AG04449 (cell line): ENCODE measurements around the gene ZNF185.

ENCODE experiments used
- CTCF ChIA-PET: fragments of 350-600 bp; formaldehyde crosslinking; extraction: SDS; loops from one replicate; lab custom pipeline; 2021; ENCODE audit warnings: antibody characterized with exemption; lab: Yijun Ruan, JAX
- POLR2A ChIA-PET: fragments of 400-600, 350-600 bp; formaldehyde crosslinking; extraction: SDS; loops from one replicate; lab custom pipeline; 2020; ENCODE audit warnings: antibody characterized with exemption, inconsistent platforms; lab: Yijun Ruan, JAX
- DNase-seq: peaks from one replicate; pipeline ENCODE4 v3.0.0-alpha.2; 2010; ENCODE audit warnings: low read depth, low spot score
- H3K4me3 ChIP-seq: 2 replicates; pipeline ENCODE4 v1.5.1; 2011; ENCODE audit warnings: low read depth, mild to moderate bottlenecking, control low read depth, low read length
- TF ChIP-seq, protein P1 (sequence below): IDR thresholded peaks from one replicate; pipeline ENCODE4 v1.5.1; 2011; ENCODE audit warnings: mild to moderate bottlenecking, moderate library complexity, low read length, control low read depth, inconsistent platforms; ENCODE audit not compliant: insufficient read depth; ENCODE audit errors: missing control alignments

Gene ZNF185

DNA sequence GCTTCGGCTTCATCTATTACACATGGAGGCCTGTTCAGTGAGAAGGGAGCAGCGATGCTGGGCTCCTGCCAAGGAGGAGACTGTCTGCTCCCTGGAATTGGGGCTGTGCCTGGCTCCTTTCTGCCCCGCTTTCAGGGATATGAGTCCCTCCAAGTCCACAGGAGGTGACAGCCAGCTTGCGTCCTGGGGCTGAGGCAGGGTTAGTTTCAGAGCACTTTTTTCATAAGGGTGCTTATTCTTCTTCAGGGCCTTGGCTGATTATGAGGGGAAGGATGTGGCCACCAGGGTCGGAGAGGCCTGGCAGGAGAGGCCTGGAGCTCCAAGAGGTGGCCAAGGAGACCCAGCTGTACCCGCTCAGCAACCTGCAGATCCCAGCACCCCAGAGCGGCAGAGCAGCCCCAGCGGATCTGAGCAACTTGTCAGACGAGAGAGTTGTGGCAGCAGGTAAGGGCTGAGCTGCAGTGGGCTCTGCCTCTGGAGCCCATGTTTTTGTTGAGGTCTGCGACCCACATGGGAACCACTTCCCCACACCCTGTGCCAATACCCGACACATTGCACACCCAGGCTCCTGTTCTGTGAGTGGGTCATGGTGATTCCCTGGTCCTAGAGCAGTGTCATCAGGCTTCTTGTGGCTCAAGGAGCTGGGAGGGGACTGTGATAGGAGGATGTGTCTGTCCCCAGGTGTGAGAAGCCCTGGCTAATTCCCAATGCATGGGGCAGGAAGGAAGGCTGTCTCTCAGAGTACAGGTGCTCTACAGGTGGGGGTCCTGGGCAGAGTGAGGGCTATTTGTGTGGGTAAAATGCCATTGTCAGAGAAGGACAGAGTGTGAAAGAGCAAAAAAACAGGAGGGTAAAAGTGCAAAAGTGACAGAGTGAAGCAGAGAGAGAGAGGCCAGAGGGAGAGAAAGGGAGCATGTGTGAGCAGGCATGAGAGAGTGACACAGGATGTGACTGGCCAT lies 47.4 kb downstream of the ZNF185 start:
- TF ChIP-seq, protein P1, sequence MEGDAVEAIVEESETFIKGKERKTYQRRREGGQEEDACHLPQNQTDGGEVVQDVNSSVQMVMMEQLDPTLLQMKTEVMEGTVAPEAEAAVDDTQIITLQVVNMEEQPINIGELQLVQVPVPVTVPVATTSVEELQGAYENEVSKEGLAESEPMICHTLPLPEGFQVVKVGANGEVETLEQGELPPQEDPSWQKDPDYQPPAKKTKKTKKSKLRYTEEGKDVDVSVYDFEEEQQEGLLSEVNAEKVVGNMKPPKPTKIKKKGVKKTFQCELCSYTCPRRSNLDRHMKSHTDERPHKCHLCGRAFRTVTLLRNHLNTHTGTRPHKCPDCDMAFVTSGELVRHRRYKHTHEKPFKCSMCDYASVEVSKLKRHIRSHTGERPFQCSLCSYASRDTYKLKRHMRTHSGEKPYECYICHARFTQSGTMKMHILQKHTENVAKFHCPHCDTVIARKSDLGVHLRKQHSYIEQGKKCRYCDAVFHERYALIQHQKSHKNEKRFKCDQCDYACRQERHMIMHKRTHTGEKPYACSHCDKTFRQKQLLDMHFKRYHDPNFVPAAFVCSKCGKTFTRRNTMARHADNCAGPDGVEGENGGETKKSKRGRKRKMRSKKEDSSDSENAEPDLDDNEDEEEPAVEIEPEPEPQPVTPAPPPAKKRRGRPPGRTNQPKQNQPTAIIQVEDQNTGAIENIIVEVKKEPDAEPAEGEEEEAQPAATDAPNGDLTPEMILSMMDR: no peak
- H3K4me3 ChIP-seq: no peak overlapping the region
- POLR2A ChIA-PET: no interaction called here
- no peak for DNase-seq
- CTCF ChIA-PET: interaction anchor here (0.8 to 1.2 kb wide), 2 partner anchors 9 to 13 kb away, joined by 3 to 4 read pairs; no protein-coding TSS in a partner anchor

DNA sequence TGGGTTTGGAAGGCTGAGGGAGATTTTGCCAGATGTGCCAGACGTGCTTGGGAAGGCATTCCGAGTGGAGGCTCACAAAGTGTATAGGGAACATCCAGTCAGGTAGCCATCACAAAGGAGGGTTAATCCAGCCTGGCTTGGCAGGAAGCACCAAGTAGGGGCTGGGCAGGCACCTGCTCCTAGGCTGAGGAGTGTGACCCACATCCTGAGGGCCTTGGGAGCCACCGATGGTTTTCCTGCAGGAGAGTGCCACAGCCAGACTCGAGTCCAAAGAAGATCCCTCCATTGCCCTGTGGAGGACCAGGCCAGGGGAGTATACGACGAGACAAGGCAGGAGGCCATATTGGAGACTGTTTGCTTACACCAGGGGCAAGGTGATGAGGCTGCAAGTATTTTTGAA lies 48.8 kb downstream of the ZNF185 start:
- DNase-seq: no peak
- POLR2A ChIA-PET: no interaction called here
- no peak overlapping the region for H3K4me3 ChIP-seq
- CTCF ChIA-PET: no interaction called here
- TF ChIP-seq, protein P1: no peak
